ENCODE data around the gene OMA1. TPM values are rescaled to one million over a fixed set of nuclear protein-coding genes. Genes with fewer than 3 reads are reported as not detected.

Gene OMA1
- total and polyA plus RNA-seq, 10 of the 15 experiments (the other 5 are each of a cell fraction or from before 2014, with no cell fraction given): 23.6 to 67.1 (median 47.1) TPM

DNA sequence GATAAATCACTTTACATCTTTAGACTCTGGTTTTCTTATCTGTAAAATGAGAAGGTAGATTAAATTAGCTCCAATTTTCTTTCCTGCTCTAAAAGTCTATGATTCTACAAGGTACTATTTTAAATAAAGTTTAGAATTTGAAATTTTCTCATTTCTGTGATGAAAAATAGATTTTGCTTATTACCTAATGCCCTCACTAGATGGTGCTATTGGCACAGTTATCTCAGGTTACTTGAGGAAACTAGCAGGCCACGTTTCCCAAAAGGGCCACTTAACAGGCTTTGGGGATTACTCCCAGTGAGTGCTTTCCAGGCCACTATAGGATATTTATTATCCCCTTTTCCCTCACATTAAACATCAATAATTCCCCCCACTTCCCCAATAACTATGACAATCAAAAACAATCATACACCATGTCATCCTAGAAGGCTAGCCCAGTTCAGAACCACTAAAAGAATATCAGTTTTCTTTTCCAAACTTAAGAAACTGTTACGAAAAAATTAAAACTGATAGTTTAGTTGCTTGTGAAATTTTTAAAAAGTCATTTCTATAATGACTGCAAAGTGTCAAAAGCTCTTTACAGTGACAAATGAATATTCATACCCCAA lies 30.6 kb downstream of the OMA1 start (continued):
- TF ChIP-seq ZBTB40 (IDR thresholded peaks at IDR 0.05; ENCODE audit: borderline replicate concordance) (peak; percentile 89), CREB1 (IDR thresholded peaks at IDR 0.05; ENCODE audit: low read depth) (no peak), POLR2AphosphoS2 (IDR thresholded peaks at IDR 0.05; ENCODE audit: low read depth, low read length) (no peak), CREM (IDR thresholded peaks at IDR 0.05; ENCODE audit: low read depth) (no peak), YY1 (IDR thresholded peaks at IDR 0.05; ENCODE audit: low read depth, low read length) (peak; percentile 27; the same call in 1 of the 2 replicates), SREBF2 (IDR thresholded peaks at IDR 0.05; ENCODE audit: low read length) (no peak), DPF2 (IDR thresholded peaks at IDR 0.05) (no peak), RELA (IDR thresholded peaks at IDR 0.05; ENCODE audit: borderline replicate concordance, partially characterized antibody) (no peak), TARDBP (IDR thresholded peaks at IDR 0.05; ENCODE audit: borderline replicate concordance) (no peak), NFYB (IDR thresholded peaks at IDR 0.05; ENCODE audit: insufficient read depth, low read depth, low read length) (no peak), POLR2AphosphoS5 (IDR thresholded peaks at IDR 0.05; ENCODE audit: low read length) (no peak), POU2F2 (IDR thresholded peaks at IDR 0.05; ENCODE audit: borderline replicate concordance, low read depth, low read length) (no peak), ZNF207 (IDR thresholded peaks at IDR 0.05; ENCODE audit: borderline replicate concordance) (no peak), YBX1 (IDR thresholded peaks at IDR 0.05) (no peak), CBFB (IDR thresholded peaks at IDR 0.05; ENCODE audit: low read depth) (no peak), JUNB (IDR thresholded peaks at IDR 0.05) (no peak)
- TF ChIP-seq, protein P1, sequence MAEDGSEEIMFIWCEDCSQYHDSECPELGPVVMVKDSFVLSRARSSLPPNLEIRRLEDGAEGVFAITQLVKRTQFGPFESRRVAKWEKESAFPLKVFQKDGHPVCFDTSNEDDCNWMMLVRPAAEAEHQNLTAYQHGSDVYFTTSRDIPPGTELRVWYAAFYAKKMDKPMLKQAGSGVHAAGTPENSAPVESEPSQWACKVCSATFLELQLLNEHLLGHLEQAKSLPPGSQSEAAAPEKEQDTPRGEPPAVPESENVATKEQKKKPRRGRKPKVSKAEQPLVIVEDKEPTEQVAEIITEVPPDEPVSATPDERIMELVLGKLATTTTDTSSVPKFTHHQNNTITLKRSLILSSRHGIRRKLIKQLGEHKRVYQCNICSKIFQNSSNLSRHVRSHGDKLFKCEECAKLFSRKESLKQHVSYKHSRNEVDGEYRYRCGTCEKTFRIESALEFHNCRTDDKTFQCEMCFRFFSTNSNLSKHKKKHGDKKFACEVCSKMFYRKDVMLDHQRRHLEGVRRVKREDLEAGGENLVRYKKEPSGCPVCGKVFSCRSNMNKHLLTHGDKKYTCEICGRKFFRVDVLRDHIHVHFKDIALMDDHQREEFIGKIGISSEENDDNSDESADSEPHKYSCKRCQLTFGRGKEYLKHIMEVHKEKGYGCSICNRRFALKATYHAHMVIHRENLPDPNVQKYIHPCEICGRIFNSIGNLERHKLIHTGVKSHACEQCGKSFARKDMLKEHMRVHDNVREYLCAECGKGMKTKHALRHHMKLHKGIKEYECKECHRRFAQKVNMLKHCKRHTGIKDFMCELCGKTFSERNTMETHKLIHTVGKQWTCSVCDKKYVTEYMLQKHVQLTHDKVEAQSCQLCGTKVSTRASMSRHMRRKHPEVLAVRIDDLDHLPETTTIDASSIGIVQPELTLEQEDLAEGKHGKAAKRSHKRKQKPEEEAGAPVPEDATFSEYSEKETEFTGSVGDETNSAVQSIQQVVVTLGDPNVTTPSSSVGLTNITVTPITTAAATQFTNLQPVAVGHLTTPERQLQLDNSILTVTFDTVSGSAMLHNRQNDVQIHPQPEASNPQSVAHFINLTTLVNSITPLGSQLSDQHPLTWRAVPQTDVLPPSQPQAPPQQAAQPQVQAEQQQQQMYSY (CRISPR knock-in tag; IDR thresholded peaks at IDR 0.05): no peak
- TF ChIP-seq, protein P2, sequence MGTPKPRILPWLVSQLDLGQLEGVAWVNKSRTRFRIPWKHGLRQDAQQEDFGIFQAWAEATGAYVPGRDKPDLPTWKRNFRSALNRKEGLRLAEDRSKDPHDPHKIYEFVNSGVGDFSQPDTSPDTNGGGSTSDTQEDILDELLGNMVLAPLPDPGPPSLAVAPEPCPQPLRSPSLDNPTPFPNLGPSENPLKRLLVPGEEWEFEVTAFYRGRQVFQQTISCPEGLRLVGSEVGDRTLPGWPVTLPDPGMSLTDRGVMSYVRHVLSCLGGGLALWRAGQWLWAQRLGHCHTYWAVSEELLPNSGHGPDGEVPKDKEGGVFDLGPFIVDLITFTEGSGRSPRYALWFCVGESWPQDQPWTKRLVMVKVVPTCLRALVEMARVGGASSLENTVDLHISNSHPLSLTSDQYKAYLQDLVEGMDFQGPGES (IDR thresholded peaks at IDR 0.05): no peak
- TF ChIP-seq, protein P3, sequence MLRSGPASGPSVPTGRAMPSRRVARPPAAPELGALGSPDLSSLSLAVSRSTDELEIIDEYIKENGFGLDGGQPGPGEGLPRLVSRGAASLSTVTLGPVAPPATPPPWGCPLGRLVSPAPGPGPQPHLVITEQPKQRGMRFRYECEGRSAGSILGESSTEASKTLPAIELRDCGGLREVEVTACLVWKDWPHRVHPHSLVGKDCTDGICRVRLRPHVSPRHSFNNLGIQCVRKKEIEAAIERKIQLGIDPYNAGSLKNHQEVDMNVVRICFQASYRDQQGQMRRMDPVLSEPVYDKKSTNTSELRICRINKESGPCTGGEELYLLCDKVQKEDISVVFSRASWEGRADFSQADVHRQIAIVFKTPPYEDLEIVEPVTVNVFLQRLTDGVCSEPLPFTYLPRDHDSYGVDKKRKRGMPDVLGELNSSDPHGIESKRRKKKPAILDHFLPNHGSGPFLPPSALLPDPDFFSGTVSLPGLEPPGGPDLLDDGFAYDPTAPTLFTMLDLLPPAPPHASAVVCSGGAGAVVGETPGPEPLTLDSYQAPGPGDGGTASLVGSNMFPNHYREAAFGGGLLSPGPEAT (IDR thresholded peaks at IDR 0.05; ENCODE audit: low read depth): no peak
- TF ChIP-seq, protein P4, sequence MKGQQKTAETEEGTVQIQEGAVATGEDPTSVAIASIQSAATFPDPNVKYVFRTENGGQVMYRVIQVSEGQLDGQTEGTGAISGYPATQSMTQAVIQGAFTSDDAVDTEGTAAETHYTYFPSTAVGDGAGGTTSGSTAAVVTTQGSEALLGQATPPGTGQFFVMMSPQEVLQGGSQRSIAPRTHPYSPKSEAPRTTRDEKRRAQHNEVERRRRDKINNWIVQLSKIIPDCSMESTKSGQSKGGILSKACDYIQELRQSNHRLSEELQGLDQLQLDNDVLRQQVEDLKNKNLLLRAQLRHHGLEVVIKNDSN (IDR thresholded peaks at IDR 0.05; ENCODE audit: borderline replicate concordance, extremely low read length, insufficient read depth, low read depth, low read length): no peak

Data from GM12878 (cell line).